ENCODE measurements around the gene AKR1A1.

AKR1A1 gene

GRCh38 chr1:45619149-45619921 is 68.7 kb downstream of the AKR1A1 start:
- no peak for DNase-seq (ENCODE audit: low spot score)

Measured in ecto neural progenitor cell (in vitro differentiated cells).